Lung (tissue), 12 donors: ENCODE data around the gene IGSF3. TPM values are rescaled to one million over a fixed set of nuclear protein-coding genes. Genes with fewer than 3 reads are reported as not detected.
A peak's percentile ranks its signal among the peaks of the same experiment; 100 is the strongest.

Experiments
- ATAC-seq: fragments of 200-7000 bp; cut with Tn5 transposase; one replicate; pipeline ENCODE4 v1.9.1; 2020; ENCODE audit warnings: moderate number of reproducible peaks; ENCODE audit not compliant: insufficient read depth, low FRiP score
- DNase-seq, 3 donors: peaks; one replicate each; pipeline ENCODE4 v3.0.0-alpha.2; 2013 to 2017
- H3K27ac ChIP-seq, 2 donors: one replicate each; pipeline ENCODE4 v1.5.1; 2013; ENCODE audit warnings: mild to moderate bottlenecking in 2 of 2, moderate library complexity in 2 of 2, control low read depth in 1 of 2, inconsistent platforms in 1 of 2, low read depth in 1 of 2, low read length in 1 of 2
- H3K27me3 ChIP-seq, 3 donors: one replicate each; pipeline ENCODE4 v1.5.1; 2013; ENCODE audit warnings: low read length in 2 of 3; ENCODE audit not compliant: control insufficient read depth in 3 of 3, insufficient read depth in 3 of 3
- H3K36me3 ChIP-seq, 4 donors: one replicate each; pipeline ENCODE4 v1.5.1; 2013; ENCODE audit warnings: low read length in 4 of 4, mild to moderate bottlenecking in 1 of 4, moderate library complexity in 1 of 4; ENCODE audit not compliant: control insufficient read depth in 4 of 4, insufficient read depth in 4 of 4
- H3K4me1 ChIP-seq, 5 donors: one replicate each; pipeline ENCODE4 v1.5.1; 2013; ENCODE audit warnings: low read length in 5 of 5, mild to moderate bottlenecking in 2 of 5, moderate library complexity in 1 of 5; ENCODE audit not compliant: control insufficient read depth in 5 of 5, insufficient read depth in 5 of 5
- H3K4me3 ChIP-seq: one replicate; pipeline ENCODE4 v1.5.1; 2013; ENCODE audit warnings: mild to moderate bottlenecking, control low read depth, moderate library complexity
- H3K9ac ChIP-seq, 2 donors: one replicate each; pipeline ENCODE4 v1.5.1; 2013; ENCODE audit warnings: low read length in 2 of 2, control low read depth in 1 of 2; ENCODE audit not compliant: insufficient read depth in 1 of 2
- H3K9me3 ChIP-seq, 4 donors: one replicate each; pipeline ENCODE4 v1.5.1; 2013; ENCODE audit warnings: low read length in 3 of 4, mild to moderate bottlenecking in 1 of 4, moderate library complexity in 1 of 4; ENCODE audit not compliant: control insufficient read depth in 4 of 4, insufficient read depth in 3 of 4
- CTCF ChIP-seq: IDR thresholded peaks from 2 replicates; pipeline ENCODE4 v1.5.1; 2012; ENCODE audit warnings: mild to moderate bottlenecking; ENCODE audit errors: control extremely low read depth, extremely low read depth
- WGBS, 2 donors: extraction: QIAGEN DNeasy Blood & Tissue Kit; methylation state at CpG; one replicate each; pipeline ENCODE4 v1.1.7; 2013; 5-methylcytosine and 5-hydroxymethylcytosine counted together
- polyA plus RNA-seq, 2 donors: library from polyadenylated mRNA; stranded (reverse); fragments of 200-250 nt; gene quantifications; one replicate each; pipeline ENCODE4 v1.2.1, GENCODE V29; 2013
- total RNA-seq, 2 donors: library from RNA; depleted of rRNA in 1 of 2; stranded (reverse); fragments of >200 nt in 1 of 2; gene quantifications; one replicate each; pipeline ENCODE4 v1.2.1, GENCODE V29; 2014 to 2021
- donor health status: control.
- donor health status: control.
- donor health status: Bipolar disorder and iron deficiency.
- donor health status: healthy.
- donor health status: DM: yes; HTN: yes; CAD: no.

Gene IGSF3
- total and polyA plus RNA-seq, 4 donors, result 6.3 to 48.5 (median 13.3) TPM

GRCh38 chr1:116578581-116578980, 89.0 kb downstream of the IGSF3 start:
- no peaks in the 10 kb centered on the region for H3K9me3 ChIP-seq
- DNase-seq, result no peak
- WGBS, 2 donors, result 94 to 97% methylated on average over 1 of the region's 1 CpG

DNA sequence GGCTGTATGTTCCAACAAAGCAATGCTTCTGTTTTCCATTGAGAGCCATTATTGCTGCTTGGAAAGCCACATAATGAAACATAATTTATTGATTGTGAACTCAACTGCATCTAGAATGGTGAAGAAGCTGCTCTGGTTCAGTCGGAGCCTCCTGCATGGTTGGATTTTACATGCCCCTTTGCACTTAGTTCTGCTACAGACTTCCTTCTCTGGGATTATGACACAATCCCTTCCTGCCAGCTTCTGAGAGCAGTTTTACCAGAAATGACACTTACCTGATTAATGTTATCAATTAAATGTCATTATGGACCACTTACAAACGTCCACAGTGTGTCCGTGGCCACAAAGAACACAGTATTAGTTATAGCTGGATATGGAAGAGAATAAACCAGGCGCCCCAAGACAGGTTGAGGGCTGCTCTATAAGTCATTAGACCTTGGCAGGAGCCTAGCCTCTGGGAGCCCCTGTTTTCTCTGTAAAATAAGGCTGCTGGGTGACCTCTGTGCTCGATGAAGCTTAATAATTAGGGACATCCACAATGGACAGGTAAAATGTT, 89.7 kb downstream of the IGSF3 start:
- no peak overlapping the region for H3K27ac ChIP-seq
- 67 to 71% methylated on average over 5 of the region's 5 CpGs for WGBS, 2 donors
- no peak overlapping the region for H3K4me3 ChIP-seq
- H3K36me3 ChIP-seq, result peaks cover 0 to 3% (median under 1%) of the 10 kb centered on the region in 4 donors
- H3K9me3 ChIP-seq, result no peaks in the 10 kb centered on the region
- no peak for TF ChIP-seq CTCF
- peaks cover 0 to 6% (median 0%) of the 10 kb centered on the region in 5 donors for H3K4me1 ChIP-seq
- DNase-seq (no peak), ATAC-seq (no peak)
- H3K27me3 ChIP-seq, result no peaks in the 10 kb centered on the region
- no peak overlapping the region for H3K9ac ChIP-seq

More at GRCh38 chr1:116578581-116578980, 89.0 kb downstream of the IGSF3 start:
- ATAC-seq, result no peak
- Histone ChIP-seq H3K4me1 (peaks cover 0 to 6% (median 0%) of the 10 kb centered on the region in 5 donors), H3K36me3 (peaks cover 0 to 4% (median 1%) of the 10 kb centered on the region in 4 donors), H3K4me3 (no peak overlapping the region), H3K9ac (no peak overlapping the region), H3K27ac (no peak overlapping the region), H3K27me3 (no peaks in the 10 kb centered on the region)
- TF ChIP-seq CTCF, result no peak

- H3K27ac ChIP-seq, result no peak overlapping the region
- ATAC-seq (no peak), DNase-seq (peak; percentile 69 to 86 (median 82))
- H3K27me3 ChIP-seq, result no peaks in the 10 kb centered on the region
- H3K4me1 ChIP-seq, result peaks cover 0 to 16% (median 3%) of the 10 kb centered on the region in 5 donors
- WGBS, 2 donors, result 33 to 35% methylated on average over 11 of the region's 11 CpGs
- H3K36me3 ChIP-seq, result peaks cover 0 to 3% (median 0%) of the 10 kb centered on the region in 4 donors
- H3K9me3 ChIP-seq, result no peaks in the 10 kb centered on the region
- TF ChIP-seq CTCF, result peak; percentile 85
- no peak overlapping the region for H3K4me3 ChIP-seq
- peak overlapping the region in 1 of 2 donors; percentile 7 for H3K9ac ChIP-seq
These were observed 92.8 kb downstream of the IGSF3 start for GRCh38 chr1:116574581-116575291.
